Measurements from ENCODE around the gene PHOSPHO2. TPM values are rescaled to one million over a fixed set of nuclear protein-coding genes. Genes with fewer than 3 reads are reported as not detected.

PHOSPHO2 gene
- total RNA-seq, 1 donor from 2014 or later, result 2.4 TPM

DNA sequence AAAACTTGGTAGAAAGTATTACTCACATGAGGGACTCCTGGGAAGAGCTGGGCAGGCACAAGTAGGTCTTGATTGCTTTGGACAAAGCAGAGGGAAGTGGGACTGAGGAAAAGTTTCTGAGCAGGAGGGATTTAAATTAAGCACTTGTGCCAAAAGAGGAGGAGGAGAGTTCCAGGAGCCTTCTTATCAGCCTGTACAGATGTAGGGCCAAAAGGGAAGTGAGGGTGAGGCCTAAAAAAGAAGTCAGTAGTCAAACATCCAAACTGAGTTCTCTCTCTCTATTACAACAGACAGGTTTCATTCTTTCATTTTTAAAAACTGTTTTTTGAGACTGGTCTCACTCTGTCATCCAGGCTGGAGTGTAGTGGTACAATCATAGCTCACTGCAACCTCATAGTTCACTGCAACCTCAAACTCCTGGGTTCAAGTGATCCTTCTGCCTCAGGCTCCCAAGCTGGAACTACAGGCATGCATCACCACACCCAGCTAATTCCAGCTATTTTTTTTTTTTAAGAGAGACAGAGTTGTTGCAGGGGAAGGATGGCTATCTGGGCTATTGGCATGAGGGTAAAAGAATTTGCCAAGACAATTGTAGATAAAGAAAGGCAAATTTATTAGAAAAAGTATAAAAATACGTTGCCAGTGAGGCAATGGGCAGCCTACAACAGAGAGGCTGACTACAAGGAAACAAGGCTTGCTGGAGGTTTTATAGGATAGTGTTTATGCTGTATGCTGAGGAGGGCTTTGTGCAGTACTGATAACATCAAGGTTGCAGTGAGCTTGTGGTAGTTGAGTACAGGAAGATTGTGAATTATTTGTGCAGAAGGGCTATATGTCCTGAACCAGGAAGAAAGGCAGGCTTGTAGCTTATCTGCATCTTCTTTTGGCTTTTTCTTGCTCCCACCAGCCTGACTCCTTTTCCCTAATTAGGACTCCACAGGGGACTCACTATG lies 29.0 kb upstream of the PHOSPHO2 start:
- Histone ChIP-seq H3K27me3 (ENCODE audit: control insufficient read depth, insufficient read depth, low read length) (no peaks in the 10 kb centered on the region), H3K4me3 (ENCODE audit: low read depth, low read length) (no peak overlapping the region), H3K36me3 (ENCODE audit: control insufficient read depth, insufficient read depth, low read length) (no peaks in the 10 kb centered on the region)
- FAIRE-seq (no peak), DNase-seq (ENCODE audit: low read depth) (no peak)
- TF ChIP-seq, protein P1, sequence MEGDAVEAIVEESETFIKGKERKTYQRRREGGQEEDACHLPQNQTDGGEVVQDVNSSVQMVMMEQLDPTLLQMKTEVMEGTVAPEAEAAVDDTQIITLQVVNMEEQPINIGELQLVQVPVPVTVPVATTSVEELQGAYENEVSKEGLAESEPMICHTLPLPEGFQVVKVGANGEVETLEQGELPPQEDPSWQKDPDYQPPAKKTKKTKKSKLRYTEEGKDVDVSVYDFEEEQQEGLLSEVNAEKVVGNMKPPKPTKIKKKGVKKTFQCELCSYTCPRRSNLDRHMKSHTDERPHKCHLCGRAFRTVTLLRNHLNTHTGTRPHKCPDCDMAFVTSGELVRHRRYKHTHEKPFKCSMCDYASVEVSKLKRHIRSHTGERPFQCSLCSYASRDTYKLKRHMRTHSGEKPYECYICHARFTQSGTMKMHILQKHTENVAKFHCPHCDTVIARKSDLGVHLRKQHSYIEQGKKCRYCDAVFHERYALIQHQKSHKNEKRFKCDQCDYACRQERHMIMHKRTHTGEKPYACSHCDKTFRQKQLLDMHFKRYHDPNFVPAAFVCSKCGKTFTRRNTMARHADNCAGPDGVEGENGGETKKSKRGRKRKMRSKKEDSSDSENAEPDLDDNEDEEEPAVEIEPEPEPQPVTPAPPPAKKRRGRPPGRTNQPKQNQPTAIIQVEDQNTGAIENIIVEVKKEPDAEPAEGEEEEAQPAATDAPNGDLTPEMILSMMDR (IDR thresholded peaks at IDR 0.05; ENCODE audit: insufficient read depth, low read length, severe bottlenecking), result no peak

DNA sequence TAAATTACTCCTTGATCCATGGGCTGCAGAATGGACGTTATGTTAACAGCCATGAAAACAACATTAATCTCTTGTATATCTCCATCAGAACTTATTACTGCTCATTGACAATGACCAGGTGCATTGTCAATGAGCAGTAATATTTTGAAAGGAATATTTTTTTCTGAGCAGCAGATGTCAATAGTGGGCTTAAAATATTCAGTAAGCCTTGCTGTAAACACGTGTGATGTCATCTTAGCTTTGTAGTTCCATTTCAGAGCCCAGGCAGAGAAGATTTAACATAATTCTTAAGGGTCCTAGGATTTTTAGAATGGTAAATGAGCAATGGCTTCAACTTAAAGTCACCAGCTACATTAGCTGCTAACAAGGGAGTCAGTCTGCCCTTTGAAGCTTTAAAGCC lies 26.7 kb upstream of the PHOSPHO2 start:
- no peaks in the 10 kb centered on the region for H3K36me3 ChIP-seq (ENCODE audit: control insufficient read depth, insufficient read depth, low read length)
- TF ChIP-seq, protein P1 (IDR thresholded peaks at IDR 0.05; ENCODE audit: insufficient read depth, low read length, severe bottlenecking), result no peak
- H3K27me3 ChIP-seq (ENCODE audit: control insufficient read depth, insufficient read depth, low read length), result no peaks in the 10 kb centered on the region
- FAIRE-seq (no peak), DNase-seq (ENCODE audit: low read depth) (no peak)
- no peak overlapping the region for H3K4me3 ChIP-seq (ENCODE audit: low read depth, low read length)

DNA sequence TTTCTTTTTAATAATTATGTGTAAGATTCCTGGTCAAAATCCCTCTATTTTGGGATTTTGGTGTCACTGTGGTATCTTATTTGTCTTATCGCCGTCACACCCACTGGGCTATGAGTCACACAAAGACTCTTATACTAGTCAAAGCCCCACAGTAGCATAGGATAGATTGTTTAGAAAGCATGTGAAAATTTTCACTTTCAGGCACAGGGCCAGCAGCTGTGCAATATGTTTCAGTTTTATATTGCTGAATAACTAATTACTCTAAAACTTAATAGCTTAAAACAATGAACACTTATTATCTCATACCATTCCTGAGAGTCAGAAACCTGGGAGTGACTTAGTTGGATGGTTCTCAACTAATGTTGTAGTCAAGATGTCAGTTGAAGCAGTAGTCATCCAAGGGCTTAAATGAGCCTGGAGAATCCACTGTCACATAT lies 24.0 kb upstream of the PHOSPHO2 start:
- peak; percentile 32 for DNase-seq (ENCODE audit: low read depth)
- no peaks in the 10 kb centered on the region for H3K27me3 ChIP-seq (ENCODE audit: control insufficient read depth, insufficient read depth, low read length)
- H3K4me3 ChIP-seq (ENCODE audit: low read depth, low read length), result no peak overlapping the region
- TF ChIP-seq, protein P1 (IDR thresholded peaks at IDR 0.05; ENCODE audit: insufficient read depth, low read length, severe bottlenecking), result no peak
- FAIRE-seq, result no peak
- H3K36me3 ChIP-seq (ENCODE audit: control insufficient read depth, insufficient read depth, low read length), result no peaks in the 10 kb centered on the region

DNA sequence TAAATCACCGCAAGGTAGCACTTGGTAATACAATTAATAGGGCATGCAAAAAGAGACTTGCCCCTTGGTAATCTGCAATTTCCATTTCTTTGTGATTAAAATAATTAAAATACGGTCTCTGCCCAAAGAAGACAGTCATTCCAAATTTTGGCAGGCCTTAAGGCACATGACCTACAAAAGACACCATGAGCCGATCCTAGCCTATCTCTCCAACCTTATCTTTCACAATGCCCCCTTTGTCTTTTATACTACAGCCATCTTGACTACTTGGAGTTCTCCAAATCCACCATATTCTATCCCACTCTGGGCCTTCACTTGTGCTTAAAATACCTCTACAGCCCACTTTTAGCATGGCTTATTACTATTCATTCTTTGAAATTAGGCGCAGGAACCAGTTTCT lies 23.3 kb upstream of the PHOSPHO2 start:
- FAIRE-seq (no peak), DNase-seq (ENCODE audit: low read depth) (no peak)
- Histone ChIP-seq H3K36me3 (ENCODE audit: control insufficient read depth, insufficient read depth, low read length) (no peaks in the 10 kb centered on the region), H3K4me3 (ENCODE audit: low read depth, low read length) (no peak overlapping the region), H3K27me3 (ENCODE audit: control insufficient read depth, insufficient read depth, low read length) (no peaks in the 10 kb centered on the region)
- TF ChIP-seq, protein P1 (IDR thresholded peaks at IDR 0.05; ENCODE audit: insufficient read depth, low read length, severe bottlenecking), result no peak

DNA sequence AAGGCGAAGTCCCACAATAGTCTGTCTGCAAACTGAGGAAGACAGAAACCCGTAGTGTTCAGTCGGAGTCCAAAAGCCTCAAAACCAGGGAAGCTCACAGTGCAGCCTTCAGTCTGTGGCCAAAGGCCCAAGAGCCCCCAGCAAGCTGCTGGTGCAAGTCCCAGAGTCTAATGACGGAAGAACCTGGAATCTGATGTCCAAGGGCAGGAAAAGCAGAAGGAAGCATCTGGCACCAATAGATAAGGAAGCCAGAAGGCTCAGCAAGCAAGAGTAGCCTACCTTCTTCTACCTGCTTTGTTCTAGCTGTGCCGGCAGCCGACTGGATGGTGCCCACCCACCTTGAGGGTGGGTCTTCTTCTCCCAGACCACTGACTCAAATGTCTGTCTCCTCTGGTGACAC lies 21.9 kb upstream of the PHOSPHO2 start:
- FAIRE-seq (no peak), DNase-seq (ENCODE audit: low read depth) (no peak)
- no peak overlapping the region for H3K4me3 ChIP-seq (ENCODE audit: low read depth, low read length)
- TF ChIP-seq, protein P1 (IDR thresholded peaks at IDR 0.05; ENCODE audit: insufficient read depth, low read length, severe bottlenecking), result no peak
- no peaks in the 10 kb centered on the region for H3K36me3 ChIP-seq (ENCODE audit: control insufficient read depth, insufficient read depth, low read length)
- no peaks in the 10 kb centered on the region for H3K27me3 ChIP-seq (ENCODE audit: control insufficient read depth, insufficient read depth, low read length)
